ENCODE data around the gene CNTNAP5. TPM values are rescaled to one million over a fixed set of nuclear protein-coding genes. Genes with fewer than 3 reads are reported as not detected.

The CNTNAP5 gene
- total and polyA plus RNA-seq, 2 of the 8 experiments (the other 6 are each of a cell fraction or from before 2014, with no cell fraction given): 0.11 to 0.76 TPM

DNA sequence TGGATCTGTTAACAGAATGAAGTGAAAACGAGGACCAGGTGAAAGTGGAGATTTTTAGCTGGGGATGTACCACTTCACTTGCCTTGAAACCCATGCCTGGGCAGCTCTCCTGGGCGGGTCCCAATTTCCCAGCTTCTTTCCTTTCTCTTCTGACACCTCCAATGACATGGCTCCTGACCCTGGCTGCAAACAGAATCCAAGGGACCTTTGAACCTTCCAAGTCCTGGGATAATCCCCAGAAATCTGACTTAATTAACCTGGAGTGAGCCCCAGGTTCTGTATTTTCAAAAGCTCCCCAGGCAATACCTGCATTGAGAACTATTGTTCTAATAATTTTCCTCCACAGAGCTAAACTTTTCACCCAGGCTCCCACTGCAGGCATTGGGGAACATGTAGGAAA, 495.9 kb downstream of the CNTNAP5 start:
- no peak for FAIRE-seq
- POLR2A ChIA-PET (ENCODE audit: partially characterized antibody): no interaction called here

More for the DNA sequence above, 495.9 kb downstream of the CNTNAP5 start:
- Histone ChIP-seq H2BK20ac (ENCODE audit: low read length) (no peak overlapping the region), H3K9me3 (ENCODE audit: insufficient read depth in 2 of 2, low read depth in 1 of 2, low read length in 1 of 2) (no peaks in the 10 kb centered on the region; a peak in 1 of 4 replicates), H4K8ac (ENCODE audit: extremely low read depth, insufficient read depth, low read length) (no peak overlapping the region), H2BK15ac (ENCODE audit: low read length) (no peak overlapping the region), H4K5ac (ENCODE audit: insufficient read length, low read depth, low read length) (no peak overlapping the region), H3K36me3 (ENCODE audit: control insufficient read depth in 2 of 4, insufficient read depth in 4 of 4, low read length in 3 of 4) (no peaks in the 10 kb centered on the region), H3K9ac (replicated peaks in 1 of 4; ENCODE audit: extremely low read depth in 1 of 4, low read depth in 3 of 4, low read length in 3 of 4) (no peak overlapping the region), H2AK5ac (ENCODE audit: low read depth, low read length) (no peak overlapping the region), H3K27me3 (replicated peaks in 1 of 4; ENCODE audit: control insufficient read depth in 3 of 4, extremely low read depth in 1 of 4, insufficient read depth in 3 of 4, low read length in 3 of 4) (peaks cover 0 to 2% (median 0%) of the 10 kb centered on the region in 4 experiments; a peak in 1 of 7 replicates), H3K4me2 (ENCODE audit: insufficient read depth in 1 of 2, low read depth in 2 of 2, low read length in 2 of 2) (no peak overlapping the region), H3K56ac (replicated peaks; ENCODE audit: insufficient read length, low read depth, low read length) (no peak overlapping the region), H3K14ac (ENCODE audit: insufficient read length) (no peak overlapping the region), H2AFZ (ENCODE audit: low read length) (no peak overlapping the region), H2BK12ac (ENCODE audit: low read depth, low read length) (no peak overlapping the region), H3K23ac (ENCODE audit: insufficient read length) (no peak overlapping the region), H3K79me1 (ENCODE audit: low read depth, low read length) (no peaks in the 10 kb centered on the region), H3K4me1 (replicated peaks in 1 of 4; ENCODE audit: control insufficient read depth in 3 of 4, insufficient read depth in 4 of 4, low read length in 3 of 4) (peaks cover 0 to 4% (median 1%) of the 10 kb centered on the region in 4 experiments; a peak in 2 of 7 replicates), H3K4me3 (ENCODE audit: extremely low read depth in 1 of 4, insufficient read depth in 2 of 4, low read depth in 3 of 4, low read length in 4 of 4) (no peak overlapping the region), H3K23me2 (ENCODE audit: low read depth, low read length) (peaks cover 10% of the 10 kb centered on the region; the same call in 1 of the 2 replicates), H2BK5ac (ENCODE audit: low read depth, low read length) (no peak overlapping the region), H3K18ac (ENCODE audit: extremely low read depth, low read length) (no peak overlapping the region), H2BK120ac (replicated peaks; ENCODE audit: low read depth, low read length) (no peak overlapping the region), H4K20me1 (replicated peaks in 1 of 2; ENCODE audit: control insufficient read depth in 1 of 2, insufficient read depth in 2 of 2, low read length in 2 of 2) (no peaks in the 10 kb centered on the region), H3K27ac (ENCODE audit: low read depth, low read length) (no peak overlapping the region), H3K4ac (replicated peaks; ENCODE audit: insufficient read length, low read depth, low read length) (no peak overlapping the region), H3K79me2 (ENCODE audit: control insufficient read depth in 1 of 2, insufficient read depth in 2 of 2, low read length in 2 of 2) (no peaks in the 10 kb centered on the region), H4K91ac (replicated peaks; ENCODE audit: insufficient read length, low read length) (no peak overlapping the region)
- no peak for DNase-seq (ENCODE audit: low read depth in 1 of 2, low spot score in 2 of 2)
- CTCF ChIA-PET (ENCODE audit: partially characterized antibody): interaction anchor here (2.3 kb wide), 1 partner anchor 11 kb away, joined by 7 read pairs; no protein-coding TSS in a partner anchor
- TF ChIP-seq E2F6 (IDR thresholded peaks at IDR 0.05) (no peak), KDM4A (IDR thresholded peaks at IDR 0.05; ENCODE audit: low read depth, low read length, severe bottlenecking) (no peak), ASH2L (IDR thresholded peaks at IDR 0.05; ENCODE audit: low read length) (no peak)
- 80% methylated on average over 2 of the region's 2 CpGs; no CpG with 5 or more reads in 1 of the 2 experiments for WGBS, 2 experiments (ENCODE audit: extremely low coverage in 1 of 2, insufficient coverage in 1 of 2, insufficient read length in 1 of 2, insufficient replicate concordance in 2 of 2, low coverage in 1 of 2, low lambda C conversion rate in 2 of 2, missing lambda C conversion rate in 1 of 2)

Data from H1 (cell line).